LNCAP (cell line): ENCODE measurements around the gene SNRNP40.

Source experiments
- CTCF ChIP-seq: fragments of 450-650 bp; IDR thresholded peaks from 2 replicates; pipeline ENCODE4 v1.5.1; 2017; ENCODE audit warnings: mild to moderate bottlenecking

The SNRNP40 gene

GRCh38 chr1:31248276-31248675 is 48.3 kb downstream of the SNRNP40 start:
- no peak for TF ChIP-seq CTCF

- TF ChIP-seq CTCF, result no peak
These were observed 52.3 kb downstream of the SNRNP40 start for GRCh38 chr1:31244326-31244725.

GRCh38 chr1:31243501-31244286 is 52.9 kb downstream of the SNRNP40 start:
- TF ChIP-seq CTCF, result no peak

GRCh38 chr1:31241321-31241720 is 55.3 kb downstream of the SNRNP40 start:
- TF ChIP-seq CTCF, result no peak

GRCh38 chr1:31239653-31240241 is 56.8 kb downstream of the SNRNP40 start, which contains the start of gene NKAIN1:
TSS of gene NKAIN1 (minus strand) at chr1:31239887. CDS start at chr1:31239547, 340 bp downstream.
- no peak for TF ChIP-seq CTCF

GRCh38 chr1:31238986-31239613 is 57.5 kb downstream of the SNRNP40 start:
- TF ChIP-seq CTCF, result no peak

- no peak for TF ChIP-seq CTCF
These were observed 58.0 kb downstream of the SNRNP40 start for GRCh38 chr1:31238612-31238985.
